Loucy (cell line): ENCODE measurements around the gene ARSD.

Source experiments
- H2AFZ ChIP-seq: fragments of 200-600 bp; sonication (generic); 2 replicates; pipeline ENCODE4 v1.6.0; 2016; ENCODE audit warnings: antibody characterized with exemption, mild to moderate bottlenecking, low read length, moderate library complexity
- H3F3A ChIP-seq: fragments of 200-600 bp; 2 replicates; pipeline ENCODE4 v1.6.0; 2016; ENCODE audit warnings: antibody characterized with exemption, low read depth, mild to moderate bottlenecking
- H3K27me3 ChIP-seq: fragments of 200-600 bp; sonication (generic); 2 replicates; pipeline ENCODE4 v1.6.1; 2014; ENCODE audit warnings: low read length, mild to moderate bottlenecking; ENCODE audit not compliant: insufficient read depth, poor library complexity, severe bottlenecking
- H3K36me3 ChIP-seq: fragments of 200-600 bp; sonication (generic); 2 replicates; pipeline ENCODE4 v1.6.1; 2016; ENCODE audit warnings: low read length; ENCODE audit not compliant: insufficient read depth
- H3K4me1 ChIP-seq: fragments of 200-600 bp; sonication (generic); 2 replicates; pipeline ENCODE4 v1.5.1; 2014; ENCODE audit warnings: low read length, mild to moderate bottlenecking; ENCODE audit not compliant: insufficient read depth, poor library complexity, severe bottlenecking
- H3K4me2 ChIP-seq: fragments of 200-600 bp; sonication (generic); 2 replicates; pipeline ENCODE4 v1.6.0; 2014; ENCODE audit warnings: antibody characterized with exemption, low read length, low read depth, mild to moderate bottlenecking; ENCODE audit not compliant: poor library complexity, severe bottlenecking
- H3K4me3 ChIP-seq: fragments of 200-600 bp; sonication (generic); 2 replicates; pipeline ENCODE4 v1.5.1; 2014; ENCODE audit warnings: low read length, mild to moderate bottlenecking, mixed read lengths; ENCODE audit not compliant: poor library complexity, severe bottlenecking
- H3K79me2 ChIP-seq: fragments of 200-600 bp; sonication (generic); 2 replicates; pipeline ENCODE4 v1.6.1; 2014; ENCODE audit warnings: low read length; ENCODE audit not compliant: insufficient read depth
- H3K9ac ChIP-seq: fragments of 200-600 bp; sonication (generic); 2 replicates; pipeline ENCODE4 v1.6.0; 2014; ENCODE audit warnings: mild to moderate bottlenecking, low read depth, low read length, moderate library complexity; ENCODE audit not compliant: poor library complexity, severe bottlenecking
- H3K9me2 ChIP-seq: fragments of 200-600 bp; sonication (generic); replicated peaks from 2 replicates; pipeline ENCODE4 v1.6.1; 2016; ENCODE audit warnings: low read depth, low read length, mixed read lengths
- H3K9me3 ChIP-seq: fragments of 200-600 bp; sonication (generic); 2 replicates; pipeline ENCODE4 v1.6.1; 2014; ENCODE audit warnings: mild to moderate bottlenecking, antibody characterized with exemption, low read length, low read depth; ENCODE audit not compliant: insufficient read depth
- H4K20me1 ChIP-seq: fragments of 200-600 bp; sonication (generic); 2 replicates; pipeline ENCODE4 v1.6.0; 2014; ENCODE audit warnings: antibody characterized with exemption, low read length, mild to moderate bottlenecking; ENCODE audit not compliant: insufficient read depth, poor library complexity, severe bottlenecking
- EZH2phosphoT487 ChIP-seq: fragments of 200-600 bp; IDR thresholded peaks from 2 replicates; pipeline ENCODE4 v1.6.1; 2018; ENCODE audit warnings: antibody characterized with exemption, mild to moderate bottlenecking, moderate library complexity, borderline replicate concordance
- TF ChIP-seq, protein P1 (sequence below): fragments of 200-600 bp; sonication (generic); conservative IDR thresholded peaks from 2 replicates; pipeline ENCODE4 v1.5.1; 2014; ENCODE audit warnings: mild to moderate bottlenecking, antibody characterized with exemption, low read length

The ARSD gene

DNA sequence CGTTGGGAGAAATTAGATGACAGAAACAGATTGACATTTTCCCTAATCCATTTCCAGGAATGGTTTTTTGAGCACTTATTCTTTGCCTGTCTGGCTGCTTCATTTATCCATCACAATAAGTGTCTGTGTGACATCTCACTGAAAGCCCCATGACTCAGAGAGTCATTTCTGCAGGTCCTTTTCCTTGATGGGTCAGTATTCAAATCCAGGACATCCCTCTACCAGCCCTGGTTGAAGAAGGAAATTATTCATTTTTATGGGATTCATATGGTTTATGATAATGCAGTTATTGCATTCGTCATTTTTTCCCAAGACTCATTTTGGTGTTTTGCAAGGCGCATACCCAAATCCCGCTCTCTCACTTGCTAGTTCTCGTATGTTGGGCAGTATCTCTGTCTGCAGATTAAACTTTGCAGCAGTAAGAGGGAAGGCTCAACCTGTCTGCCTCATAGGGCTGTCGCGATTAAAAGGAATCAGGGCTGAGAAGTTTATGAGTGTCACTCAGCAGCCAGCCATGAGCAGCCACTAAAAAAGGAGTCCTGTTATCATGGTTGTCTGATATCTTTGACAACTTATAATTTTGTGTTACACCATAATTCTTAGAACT, 56.4 kb downstream of the ARSD start:
- Histone ChIP-seq H3K9ac (no peak overlapping the region), H3K27me3 (no peaks in the 10 kb centered on the region), H3K9me3 (no peaks in the 10 kb centered on the region), H2AFZ (no peak overlapping the region), H4K20me1 (no peaks in the 10 kb centered on the region), H3K9me2 (no peaks in the 10 kb centered on the region), H3K36me3 (no peaks in the 10 kb centered on the region), H3K4me3 (no peak overlapping the region), H3K4me1 (no peaks in the 10 kb centered on the region), H3K4me2 (no peak overlapping the region), H3F3A (no peaks in the 10 kb centered on the region), H3K79me2 (no peaks in the 10 kb centered on the region)
- TF ChIP-seq EZH2phosphoT487, result no peak
- TF ChIP-seq, protein P1, sequence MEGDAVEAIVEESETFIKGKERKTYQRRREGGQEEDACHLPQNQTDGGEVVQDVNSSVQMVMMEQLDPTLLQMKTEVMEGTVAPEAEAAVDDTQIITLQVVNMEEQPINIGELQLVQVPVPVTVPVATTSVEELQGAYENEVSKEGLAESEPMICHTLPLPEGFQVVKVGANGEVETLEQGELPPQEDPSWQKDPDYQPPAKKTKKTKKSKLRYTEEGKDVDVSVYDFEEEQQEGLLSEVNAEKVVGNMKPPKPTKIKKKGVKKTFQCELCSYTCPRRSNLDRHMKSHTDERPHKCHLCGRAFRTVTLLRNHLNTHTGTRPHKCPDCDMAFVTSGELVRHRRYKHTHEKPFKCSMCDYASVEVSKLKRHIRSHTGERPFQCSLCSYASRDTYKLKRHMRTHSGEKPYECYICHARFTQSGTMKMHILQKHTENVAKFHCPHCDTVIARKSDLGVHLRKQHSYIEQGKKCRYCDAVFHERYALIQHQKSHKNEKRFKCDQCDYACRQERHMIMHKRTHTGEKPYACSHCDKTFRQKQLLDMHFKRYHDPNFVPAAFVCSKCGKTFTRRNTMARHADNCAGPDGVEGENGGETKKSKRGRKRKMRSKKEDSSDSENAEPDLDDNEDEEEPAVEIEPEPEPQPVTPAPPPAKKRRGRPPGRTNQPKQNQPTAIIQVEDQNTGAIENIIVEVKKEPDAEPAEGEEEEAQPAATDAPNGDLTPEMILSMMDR, result no peak

DNA sequence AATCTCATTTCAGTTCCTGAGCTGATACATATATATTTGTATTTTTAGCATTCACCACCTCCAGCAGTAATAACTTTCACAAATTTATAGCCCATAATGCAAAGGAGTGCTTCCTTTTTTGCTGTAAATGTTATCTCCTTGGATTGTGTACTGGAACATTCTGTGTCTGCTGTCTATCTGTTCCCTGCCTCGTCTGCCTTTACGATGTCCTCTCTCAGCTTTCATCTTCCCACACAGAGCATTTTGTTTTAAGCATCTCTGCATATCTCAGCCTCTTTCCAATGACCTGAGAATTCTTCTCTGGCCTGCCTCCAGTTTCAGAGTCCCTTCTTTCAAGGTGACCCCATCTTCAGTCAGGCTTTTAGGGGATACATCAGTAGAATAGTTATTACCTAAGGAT, 57.3 kb downstream of the ARSD start:
- Histone ChIP-seq H3K9me2 (no peaks in the 10 kb centered on the region), H3K27me3 (no peaks in the 10 kb centered on the region), H3F3A (no peaks in the 10 kb centered on the region), H4K20me1 (no peaks in the 10 kb centered on the region), H3K4me2 (no peak overlapping the region), H3K9me3 (no peaks in the 10 kb centered on the region), H2AFZ (no peak overlapping the region), H3K4me3 (no peak overlapping the region), H3K79me2 (no peaks in the 10 kb centered on the region), H3K9ac (no peak overlapping the region), H3K36me3 (no peaks in the 10 kb centered on the region), H3K4me1 (no peaks in the 10 kb centered on the region)
- TF ChIP-seq EZH2phosphoT487, result no peak
- TF ChIP-seq, protein P1, result no peak

DNA sequence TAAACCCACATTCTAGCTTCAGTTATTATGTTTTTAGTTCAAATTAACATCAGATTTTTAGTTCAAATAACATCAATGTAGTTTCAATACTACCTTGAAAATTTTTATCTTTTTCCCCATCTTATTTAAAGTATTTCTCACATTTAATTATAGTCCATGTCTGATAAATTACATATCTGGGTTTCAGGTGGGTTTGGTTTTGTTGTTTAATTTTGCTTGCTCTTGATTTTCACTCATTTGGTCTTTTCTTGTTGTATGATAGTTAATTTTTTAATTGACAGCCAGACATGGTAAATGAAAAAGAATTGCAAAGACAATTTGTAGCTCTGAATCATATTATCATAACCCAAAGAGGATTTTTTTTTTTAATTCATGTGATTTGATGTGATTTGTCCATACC, 58.5 kb downstream of the ARSD start:
- no peaks in the 10 kb centered on the region for H3K4me1 ChIP-seq
- no peak overlapping the region for H3K4me3 ChIP-seq
- H3K27me3 ChIP-seq, result no peaks in the 10 kb centered on the region
- no peaks in the 10 kb centered on the region for H3K36me3 ChIP-seq
- H4K20me1 ChIP-seq, result no peaks in the 10 kb centered on the region
- H3K9me3 ChIP-seq, result no peaks in the 10 kb centered on the region
- H3K9me2 ChIP-seq, result no peaks in the 10 kb centered on the region
- H3K4me2 ChIP-seq, result no peak overlapping the region
- H3F3A ChIP-seq, result no peaks in the 10 kb centered on the region
- no peaks in the 10 kb centered on the region for H3K79me2 ChIP-seq
- no peak for TF ChIP-seq EZH2phosphoT487
- TF ChIP-seq, protein P1, result no peak
- no peak overlapping the region for H2AFZ ChIP-seq
- H3K9ac ChIP-seq, result no peak overlapping the region
